Left ventricle myocardium inferior (tissue), 1 donor: ENCODE results near the gene TRAF3IP3. TPM values are rescaled to one million over a fixed set of nuclear protein-coding genes. Genes with fewer than 3 reads are reported as not detected.

Experiments used
- DNase-seq: peaks from one replicate; pipeline ENCODE4 v3.0.0-alpha.2; 2020
- H3K27ac ChIP-seq: fragments of 200-600 bp; replicated peaks from 2 replicates; pipeline ENCODE4 v1.8.0; 2021
- H3K27me3 ChIP-seq: fragments of 200-600 bp; 2 replicates; pipeline ENCODE4 v1.8.0; 2021; ENCODE audit warnings: low read depth
- H3K36me3 ChIP-seq: fragments of 200-600 bp; 2 replicates; pipeline ENCODE4 v1.8.0; 2021
- H3K4me1 ChIP-seq: fragments of 200-600 bp; 2 replicates; pipeline ENCODE4 v1.8.0; 2021
- H3K4me3 ChIP-seq: fragments of 200-600 bp; 2 replicates; pipeline ENCODE4 v1.8.0; 2021; ENCODE audit warnings: mild to moderate bottlenecking, moderate library complexity
- H3K9me3 ChIP-seq: fragments of 200-600 bp; replicated peaks from 2 replicates; pipeline ENCODE4 v1.8.0; 2021
- CTCF ChIP-seq: fragments of 200-600 bp; IDR thresholded peaks from 2 replicates; pipeline ENCODE4 v1.8.0; 2021; ENCODE audit warnings: antibody characterized with exemption, mild to moderate bottlenecking, borderline replicate concordance
- intact Hi-C: fragments of 100-400 bp; cut with micrococcal nuclease; formaldehyde crosslinking; loops from one replicate; pipeline ENCODE4 v1.11.0; 2022
- total RNA-seq: library from RNA; stranded (reverse); fragmentation: NEBNext Ultra II Directional; extraction: Animal tissue kit (Norgen Biotek cat#: 25700); gene quantifications from one replicate; pipeline ENCODE4 v1.2.1, GENCODE V29; 2021
- donor health status: DM: no; HTN: yes; CAD: no; lungs with severe emphysema.

The TRAF3IP3 gene
- total RNA-seq, 1 donor from 2014 or later = 1.2 TPM

GRCh38 chr1:209758400-209758799 lies 2.5 kb downstream of the TRAF3IP3 start:
- H3K4me3 ChIP-seq = no peak overlapping the region
- peaks cover 6% of the 10 kb centered on the region for H3K4me1 ChIP-seq
- no peaks in the 10 kb centered on the region for H3K36me3 ChIP-seq
- H3K27ac ChIP-seq = no peak overlapping the region
- intact Hi-C loops = no loop called here
- H3K9me3 ChIP-seq = no peaks in the 10 kb centered on the region
- DNase-seq = no peak
- no peaks in the 10 kb centered on the region for H3K27me3 ChIP-seq
- TF ChIP-seq CTCF = no peak

GRCh38 chr1:209759829-209760359 lies 4.0 kb downstream of the TRAF3IP3 start:
- Histone ChIP-seq H3K4me3 (no peak overlapping the region), H3K36me3 (no peaks in the 10 kb centered on the region), H3K9me3 (no peaks in the 10 kb centered on the region), H3K27me3 (no peaks in the 10 kb centered on the region), H3K4me1 (peaks cover 6% of the 10 kb centered on the region), H3K27ac (no peak overlapping the region)
- intact Hi-C loops = no loop called here
- TF ChIP-seq CTCF = no peak
- no peak for DNase-seq

GRCh38 chr1:209761011-209761635 lies 5.3 kb downstream of the TRAF3IP3 start:
- Histone ChIP-seq H3K27me3 (no peaks in the 10 kb centered on the region), H3K9me3 (no peaks in the 10 kb centered on the region), H3K4me1 (peaks cover 6% of the 10 kb centered on the region), H3K4me3 (no peak overlapping the region), H3K27ac (no peak overlapping the region), H3K36me3 (no peaks in the 10 kb centered on the region)
- no peak for TF ChIP-seq CTCF
- no peak for DNase-seq
- intact Hi-C loops = no loop called here

GRCh38 chr1:209766051-209766450 lies 10.2 kb downstream of the TRAF3IP3 start:
- Histone ChIP-seq H3K9me3 (no peaks in the 10 kb centered on the region), H3K36me3 (no peaks in the 10 kb centered on the region), H3K27ac (no peak overlapping the region), H3K4me1 (peaks cover 22% of the 10 kb centered on the region), H3K4me3 (no peak overlapping the region), H3K27me3 (no peaks in the 10 kb centered on the region)
- TF ChIP-seq CTCF = no peak
- intact Hi-C loops = no loop called here
- no peak for DNase-seq

- TF ChIP-seq CTCF = no peak
Measured at GRCh38 chr1:209767096-209767495, 11.2 kb downstream of the TRAF3IP3 start.

More at GRCh38 chr1:209767096-209767495, 11.2 kb downstream of the TRAF3IP3 start:
- Histone ChIP-seq H3K4me3 (no peak overlapping the region), H3K27me3 (no peaks in the 10 kb centered on the region), H3K36me3 (no peaks in the 10 kb centered on the region), H3K27ac (no peak overlapping the region), H3K4me1 (peaks cover 22% of the 10 kb centered on the region), H3K9me3 (no peaks in the 10 kb centered on the region)
- no peak for DNase-seq
- intact Hi-C loops = no loop called here
